ENCODE results near the gene SND1.

Gene SND1

DNA sequence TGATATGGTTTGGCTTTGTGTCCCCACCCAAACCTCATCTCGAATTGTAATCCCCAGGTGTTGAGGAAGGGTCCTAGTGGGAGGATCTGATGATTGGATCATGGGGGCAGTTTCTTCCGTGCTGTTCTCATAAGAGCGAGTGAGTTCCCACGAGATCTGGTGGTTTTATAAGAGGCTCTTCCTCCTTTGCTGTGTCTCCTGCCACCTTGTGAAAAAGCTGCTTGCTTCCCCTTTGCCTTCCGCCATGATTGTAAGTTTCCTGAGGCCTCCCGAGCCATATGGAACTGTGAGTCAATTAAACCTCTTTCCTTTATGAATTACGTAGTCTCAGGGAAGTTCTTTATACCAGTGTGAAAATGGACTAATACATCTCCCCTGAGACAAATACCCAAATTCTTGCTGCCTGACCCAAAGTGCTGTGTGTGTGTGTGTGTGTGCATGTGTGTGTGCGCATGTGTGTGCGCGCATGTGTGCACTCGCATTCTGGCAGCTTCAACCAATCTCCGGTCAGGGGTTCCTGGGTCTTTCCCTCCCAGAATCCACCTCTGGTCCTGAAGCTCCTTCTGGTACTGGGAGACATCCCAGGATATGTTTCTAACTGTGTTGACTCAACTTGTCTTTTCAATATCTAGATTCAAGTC is 477.4 kb downstream of the SND1 start:
- Histone ChIP-seq H3K27ac (ENCODE audit: low read depth, low read length) (no peak overlapping the region), H3K27me3 (ENCODE audit: control insufficient read depth in 5 of 5, insufficient read depth in 4 of 5, low read length in 5 of 5) (peaks cover 4 to 14% (median 7%) of the 10 kb centered on the region in 5 donors), H3K4me1 (ENCODE audit: control insufficient read depth in 5 of 5, insufficient read depth in 5 of 5, low read length in 5 of 5) (peaks cover 0 to 17% (median under 1%) of the 10 kb centered on the region in 5 donors), H3K9ac (ENCODE audit: low read length in 5 of 5) (no peak overlapping the region), H3K4me3 (ENCODE audit: low read depth in 1 of 5, low read length in 5 of 5) (no peak overlapping the region), H3K36me3 (ENCODE audit: control insufficient read depth in 5 of 5, insufficient read depth in 5 of 5, low read length in 5 of 5) (no peaks in the 10 kb centered on the region), H3K9me3 (ENCODE audit: control insufficient read depth in 5 of 5, low read length in 5 of 5) (no peaks in the 10 kb centered on the region)

DNA sequence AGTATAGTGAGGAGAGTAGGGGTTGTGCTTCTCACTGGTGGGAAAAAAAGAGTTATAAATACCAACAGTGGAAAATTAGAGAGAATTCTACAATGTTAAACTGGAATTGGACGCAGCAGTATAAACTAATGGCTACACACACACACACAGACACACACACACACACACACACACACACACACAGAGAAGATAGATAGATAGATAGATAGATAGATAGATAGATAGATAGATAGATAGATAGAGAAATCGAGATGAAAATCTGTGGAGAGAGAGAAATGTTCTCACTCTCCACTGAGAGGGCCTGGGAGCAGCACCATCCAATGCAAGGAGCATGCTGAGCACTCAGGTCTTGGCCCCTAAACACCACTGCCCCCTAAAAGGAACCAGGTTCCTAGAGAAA is 479.1 kb downstream of the SND1 start:
- Histone ChIP-seq H3K4me3 (ENCODE audit: low read depth in 1 of 5, low read length in 5 of 5) (no peak overlapping the region), H3K27me3 (ENCODE audit: control insufficient read depth in 5 of 5, insufficient read depth in 4 of 5, low read length in 5 of 5) (peaks cover 7 to 24% (median 8%) of the 10 kb centered on the region in 5 donors), H3K36me3 (ENCODE audit: control insufficient read depth in 5 of 5, insufficient read depth in 5 of 5, low read length in 5 of 5) (no peaks in the 10 kb centered on the region), H3K9ac (ENCODE audit: low read length in 5 of 5) (no peak overlapping the region), H3K27ac (ENCODE audit: low read depth, low read length) (no peak overlapping the region), H3K9me3 (ENCODE audit: control insufficient read depth in 5 of 5, low read length in 5 of 5) (no peaks in the 10 kb centered on the region), H3K4me1 (ENCODE audit: control insufficient read depth in 5 of 5, insufficient read depth in 5 of 5, low read length in 5 of 5) (peaks cover 0 to 31% (median 16%) of the 10 kb centered on the region in 5 donors)

GRCh38 chr7:128131731-128132130 is 479.7 kb downstream of the SND1 start:
- Histone ChIP-seq H3K4me1 (ENCODE audit: control insufficient read depth in 5 of 5, insufficient read depth in 5 of 5, low read length in 5 of 5) (peaks cover 0 to 34% (median 20%) of the 10 kb centered on the region in 5 donors), H3K27me3 (ENCODE audit: control insufficient read depth in 5 of 5, insufficient read depth in 4 of 5, low read length in 5 of 5) (peaks cover 7 to 28% (median 11%) of the 10 kb centered on the region in 5 donors), H3K36me3 (ENCODE audit: control insufficient read depth in 5 of 5, insufficient read depth in 5 of 5, low read length in 5 of 5) (no peaks in the 10 kb centered on the region), H3K4me3 (ENCODE audit: low read depth in 1 of 5, low read length in 5 of 5) (no peak overlapping the region), H3K27ac (ENCODE audit: low read depth, low read length) (no peak overlapping the region), H3K9me3 (ENCODE audit: control insufficient read depth in 5 of 5, low read length in 5 of 5) (no peaks in the 10 kb centered on the region), H3K9ac (ENCODE audit: low read length in 5 of 5) (no peak overlapping the region)

GRCh38 chr7:128132426-128133069 is 480.6 kb downstream of the SND1 start:
- H3K9me3 ChIP-seq (ENCODE audit: control insufficient read depth in 5 of 5, low read length in 5 of 5): no peaks in the 10 kb centered on the region
- H3K9ac ChIP-seq (ENCODE audit: low read length in 5 of 5): no peak overlapping the region
- H3K4me1 ChIP-seq (ENCODE audit: control insufficient read depth in 5 of 5, insufficient read depth in 5 of 5, low read length in 5 of 5): peaks cover 0 to 34% (median 20%) of the 10 kb centered on the region in 5 donors
- no peak overlapping the region for H3K27ac ChIP-seq (ENCODE audit: low read depth, low read length)
- no peak overlapping the region for H3K4me3 ChIP-seq (ENCODE audit: low read depth in 1 of 5, low read length in 5 of 5)
- no peaks in the 10 kb centered on the region for H3K36me3 ChIP-seq (ENCODE audit: control insufficient read depth in 5 of 5, insufficient read depth in 5 of 5, low read length in 5 of 5)
- peaks cover 11 to 32% (median 14%) of the 10 kb centered on the region in 5 donors for H3K27me3 ChIP-seq (ENCODE audit: control insufficient read depth in 5 of 5, insufficient read depth in 4 of 5, low read length in 5 of 5)

- Histone ChIP-seq H3K36me3 (ENCODE audit: control insufficient read depth in 5 of 5, insufficient read depth in 5 of 5, low read length in 5 of 5) (no peaks in the 10 kb centered on the region), H3K9me3 (ENCODE audit: control insufficient read depth in 5 of 5, low read length in 5 of 5) (peaks cover 0 to 2% (median 0%) of the 10 kb centered on the region in 5 donors), H3K9ac (ENCODE audit: low read length in 5 of 5) (peak overlapping the region in 1 of 5 donors; percentile 46), H3K4me1 (ENCODE audit: control insufficient read depth in 5 of 5, insufficient read depth in 5 of 5, low read length in 5 of 5) (peaks cover 0 to 34% (median 20%) of the 10 kb centered on the region in 5 donors), H3K27ac (ENCODE audit: low read depth, low read length) (no peak overlapping the region), H3K4me3 (ENCODE audit: low read depth in 1 of 5, low read length in 5 of 5) (peak overlapping the region in 4 of 5 donors; percentile 40 to 81 (median 68)), H3K27me3 (ENCODE audit: control insufficient read depth in 5 of 5, insufficient read depth in 4 of 5, low read length in 5 of 5) (peaks cover 11 to 32% (median 14%) of the 10 kb centered on the region in 5 donors)
These were observed 483.1 kb downstream of the SND1 start for GRCh38 chr7:128135159-128135514.

DNA sequence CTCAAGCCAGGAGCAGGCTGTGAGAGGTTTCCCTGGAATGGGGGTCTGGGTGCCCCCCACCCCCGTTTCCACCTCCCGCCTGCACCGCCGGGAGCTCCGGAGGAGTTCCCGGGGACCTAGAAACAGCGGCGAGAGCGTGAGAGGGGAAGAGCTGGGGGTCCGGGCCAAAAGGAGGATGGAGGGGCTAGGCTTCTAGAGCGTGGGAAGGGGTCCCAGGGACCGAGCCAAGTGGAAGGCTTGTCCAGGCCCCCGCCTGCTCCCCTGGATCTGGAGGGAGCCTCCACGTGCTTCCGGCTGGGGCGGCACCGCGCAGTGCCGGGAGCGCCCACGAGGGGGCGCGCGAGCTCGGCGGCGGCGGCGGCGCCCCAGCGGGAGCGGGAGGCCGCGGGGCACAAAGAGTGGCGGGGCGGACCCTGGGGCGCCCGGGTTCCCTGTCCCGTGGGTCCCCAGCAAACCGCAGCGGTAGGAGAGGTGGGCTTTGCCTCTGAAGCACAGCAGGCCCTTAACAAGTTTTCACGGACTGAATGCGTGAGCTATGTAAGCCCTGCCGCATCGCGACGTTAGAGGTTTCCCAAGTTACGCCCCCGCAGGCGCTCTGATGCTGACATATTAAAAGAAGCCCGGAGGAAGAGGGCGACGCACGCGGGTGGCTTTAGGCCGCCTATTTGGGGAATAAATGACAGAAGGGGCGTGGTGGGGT is 483.7 kb downstream of the SND1 start:
- Histone ChIP-seq H3K36me3 (ENCODE audit: control insufficient read depth in 5 of 5, insufficient read depth in 5 of 5, low read length in 5 of 5) (no peaks in the 10 kb centered on the region), H3K27me3 (ENCODE audit: control insufficient read depth in 5 of 5, insufficient read depth in 4 of 5, low read length in 5 of 5) (peaks cover 9 to 27% (median 14%) of the 10 kb centered on the region in 5 donors), H3K4me3 (ENCODE audit: low read depth in 1 of 5, low read length in 5 of 5) (peak overlapping the region; percentile 64 to 81 (median 73)), H3K9me3 (ENCODE audit: control insufficient read depth in 5 of 5, low read length in 5 of 5) (peaks cover 0 to 5% (median 2%) of the 10 kb centered on the region in 5 donors), H3K9ac (ENCODE audit: low read length in 5 of 5) (peak overlapping the region in 4 of 5 donors; percentile 43 to 66 (median 52)), H3K4me1 (ENCODE audit: control insufficient read depth in 5 of 5, insufficient read depth in 5 of 5, low read length in 5 of 5) (peaks cover 0 to 34% (median 20%) of the 10 kb centered on the region in 5 donors), H3K27ac (ENCODE audit: low read depth, low read length) (no peak overlapping the region)

DNA sequence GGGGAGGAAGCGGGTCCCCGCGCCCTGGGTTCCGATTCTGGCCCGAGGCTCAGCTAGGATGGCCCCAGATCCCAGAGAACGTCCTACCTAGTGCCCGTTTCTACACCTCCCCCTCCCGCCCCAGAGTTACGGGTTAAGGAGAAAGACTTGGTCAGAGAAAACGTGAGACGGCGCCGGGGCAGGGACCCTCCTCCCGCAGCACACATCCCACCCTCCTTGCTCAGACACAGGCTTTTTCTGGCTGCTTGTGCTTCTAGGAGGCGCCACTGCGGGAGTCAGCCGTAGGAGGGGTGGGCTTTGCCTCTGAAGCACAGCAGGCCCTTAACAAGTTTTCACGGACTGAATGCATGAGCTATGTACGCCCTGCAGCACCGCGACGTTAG is 484.2 kb downstream of the SND1 start:
- Histone ChIP-seq H3K4me3 (ENCODE audit: low read depth in 1 of 5, low read length in 5 of 5) (peak overlapping the region; percentile 48 to 81 (median 71)), H3K4me1 (ENCODE audit: control insufficient read depth in 5 of 5, insufficient read depth in 5 of 5, low read length in 5 of 5) (peaks cover 0 to 33% (median 20%) of the 10 kb centered on the region in 5 donors), H3K27ac (ENCODE audit: low read depth, low read length) (no peak overlapping the region), H3K36me3 (ENCODE audit: control insufficient read depth in 5 of 5, insufficient read depth in 5 of 5, low read length in 5 of 5) (no peaks in the 10 kb centered on the region), H3K27me3 (ENCODE audit: control insufficient read depth in 5 of 5, insufficient read depth in 4 of 5, low read length in 5 of 5) (peaks cover 7 to 24% (median 9%) of the 10 kb centered on the region in 5 donors), H3K9ac (ENCODE audit: low read length in 5 of 5) (peak overlapping the region in 4 of 5 donors; percentile 40 to 66 (median 50)), H3K9me3 (ENCODE audit: control insufficient read depth in 5 of 5, low read length in 5 of 5) (peaks cover 0 to 5% (median 3%) of the 10 kb centered on the region in 5 donors)

- H3K4me1 ChIP-seq (ENCODE audit: control insufficient read depth in 5 of 5, insufficient read depth in 5 of 5, low read length in 5 of 5): peaks cover 0 to 27% (median 20%) of the 10 kb centered on the region in 5 donors
- no peak overlapping the region for H3K27ac ChIP-seq (ENCODE audit: low read depth, low read length)
- H3K9me3 ChIP-seq (ENCODE audit: control insufficient read depth in 5 of 5, low read length in 5 of 5): peaks cover 0 to 5% (median 3%) of the 10 kb centered on the region in 5 donors
- H3K27me3 ChIP-seq (ENCODE audit: control insufficient read depth in 5 of 5, insufficient read depth in 4 of 5, low read length in 5 of 5): peaks cover 7 to 24% (median 9%) of the 10 kb centered on the region in 5 donors
- H3K36me3 ChIP-seq (ENCODE audit: control insufficient read depth in 5 of 5, insufficient read depth in 5 of 5, low read length in 5 of 5): no peaks in the 10 kb centered on the region
- no peak overlapping the region for H3K4me3 ChIP-seq (ENCODE audit: low read depth in 1 of 5, low read length in 5 of 5)
- H3K9ac ChIP-seq (ENCODE audit: low read length in 5 of 5): no peak overlapping the region
These were observed 485.2 kb downstream of the SND1 start for GRCh38 chr7:128137181-128137580.

DNA sequence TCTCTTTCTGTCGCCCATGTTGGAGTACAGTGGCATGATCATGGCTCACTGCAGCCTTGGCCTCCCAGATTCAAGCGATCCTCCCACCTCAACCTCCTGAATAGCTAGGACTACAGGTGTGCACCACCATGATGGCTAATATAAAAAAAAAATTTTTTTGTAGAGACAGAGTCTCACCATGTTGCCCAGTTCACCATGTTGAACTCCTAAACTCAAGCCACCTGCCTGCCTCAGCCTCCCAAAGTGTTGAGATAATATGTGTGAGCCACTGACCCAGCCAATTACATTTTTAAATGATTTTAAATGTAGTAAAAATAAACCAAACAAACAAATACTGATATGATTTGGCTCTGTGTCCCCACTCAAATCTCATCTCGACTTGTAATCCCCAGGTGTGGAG is 487.4 kb downstream of the SND1 start:
- no peak overlapping the region for H3K27ac ChIP-seq (ENCODE audit: low read depth, low read length)
- H3K4me1 ChIP-seq (ENCODE audit: control insufficient read depth in 5 of 5, insufficient read depth in 5 of 5, low read length in 5 of 5): peaks cover 0 to 21% (median 18%) of the 10 kb centered on the region in 5 donors
- peaks cover 7 to 17% (median 9%) of the 10 kb centered on the region in 5 donors for H3K27me3 ChIP-seq (ENCODE audit: control insufficient read depth in 5 of 5, insufficient read depth in 4 of 5, low read length in 5 of 5)
- no peak overlapping the region for H3K4me3 ChIP-seq (ENCODE audit: low read depth in 1 of 5, low read length in 5 of 5)
- H3K9ac ChIP-seq (ENCODE audit: low read length in 5 of 5): no peak overlapping the region
- no peaks in the 10 kb centered on the region for H3K36me3 ChIP-seq (ENCODE audit: control insufficient read depth in 5 of 5, insufficient read depth in 5 of 5, low read length in 5 of 5)
- H3K9me3 ChIP-seq (ENCODE audit: control insufficient read depth in 5 of 5, low read length in 5 of 5): peaks cover 0 to 11% (median 9%) of the 10 kb centered on the region in 5 donors
